HAP-1 (cell line): Measurements from ENCODE around the gene POU5F1.
"Not testable (repeated sequence)": the region's sequence is repeated elsewhere in the genome, so short reads cannot be mapped to it uniquely, and the experiment has no call there.

Experiments
- DNase-seq, 2 experiments: peaks; one replicate each; pipeline ENCODE4 v3.0.0-alpha.2; 2016 to 2020; ENCODE audit warnings: low spot score in 2 of 2
- H3K27me3 ChIP-seq: fragments of 250-450 bp; sonication (Bioruptor Pico); 2 replicates; pipeline ENCODE4 v1.5.1; 2020; ENCODE audit warnings: low read depth, mild to moderate bottlenecking, moderate library complexity
- H3K36me3 ChIP-seq: fragments of 250-450 bp; sonication (Bioruptor Pico); replicated peaks from 2 replicates; pipeline ENCODE4 v1.5.1; 2020; ENCODE audit warnings: mild to moderate bottlenecking
- H3K4me1 ChIP-seq: fragments of 250-450 bp; sonication (Bioruptor Pico); 2 replicates; pipeline ENCODE4 v1.5.1; 2020; ENCODE audit warnings: mild to moderate bottlenecking
- H3K4me3 ChIP-seq: fragments of 250-450 bp; sonication (Bioruptor Pico); 2 replicates; pipeline ENCODE4 v1.5.1; 2020; ENCODE audit warnings: mild to moderate bottlenecking, moderate library complexity
- H3K9me3 ChIP-seq: fragments of 250-450 bp; sonication (Bioruptor Pico); 2 replicates; pipeline ENCODE4 v1.5.1; 2020; ENCODE audit warnings: mild to moderate bottlenecking, moderate library complexity
- in situ Hi-C: fragments of 300-500 bp; cut with MboI; formaldehyde crosslinking; loops from 3 replicates; pipeline ENCODE4 v1.14.3; 2020; ENCODE audit warnings: low sequenced_read_pairs, inconsistent platforms, mixed read lengths

The POU5F1 gene

DNA sequence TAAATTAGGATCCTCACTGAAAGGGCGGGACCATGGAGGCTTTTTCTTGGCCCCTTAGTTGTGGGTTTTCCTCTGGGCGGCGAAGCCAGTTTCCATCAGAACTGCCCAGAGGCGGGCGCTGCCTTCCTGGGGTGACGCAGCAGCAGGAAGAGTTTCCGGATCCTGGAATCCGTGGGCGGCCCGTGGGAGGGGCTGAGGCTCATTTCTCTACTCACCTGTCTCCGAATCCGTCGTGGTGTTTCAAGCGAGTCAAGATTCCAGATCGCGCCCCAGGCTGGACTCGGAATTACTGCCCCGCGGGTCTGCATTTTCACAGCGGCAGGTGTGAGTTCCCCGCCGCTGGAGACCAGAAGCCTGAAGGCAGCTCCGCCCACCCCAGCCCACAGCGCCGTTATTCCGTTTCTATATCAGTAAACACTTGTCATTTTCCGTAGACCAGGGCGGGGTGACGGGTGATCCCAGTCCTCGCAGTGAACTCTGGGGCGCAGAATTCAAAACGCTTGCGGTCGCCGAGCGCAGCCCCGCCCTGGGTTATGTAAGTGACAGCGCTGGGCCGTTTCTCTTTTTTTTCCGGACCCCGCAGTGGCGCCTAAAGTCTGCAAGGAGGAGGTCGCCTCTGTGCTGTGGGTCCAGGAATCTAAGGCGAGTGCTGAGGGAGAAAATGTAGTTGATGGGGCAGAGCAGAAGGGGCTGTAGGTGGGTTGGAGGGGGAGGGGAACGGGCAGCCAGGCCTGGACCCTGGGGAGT is 27.2 kb upstream of the POU5F1 start:
- Histone ChIP-seq H3K27me3 (no peaks in the 10 kb centered on the region), H3K9me3 (no peaks in the 10 kb centered on the region), H3K36me3 (no peaks in the 10 kb centered on the region), H3K4me1 (peaks cover 12% of the 10 kb centered on the region), H3K4me3 (peak overlapping the region; percentile 62)
- in situ Hi-C loops, result loop anchor here (5.0 kb wide), 1 partner anchor 170 kb away; no protein-coding TSS in a partner anchor
- peak; percentile 72 to 92 for DNase-seq

DNA sequence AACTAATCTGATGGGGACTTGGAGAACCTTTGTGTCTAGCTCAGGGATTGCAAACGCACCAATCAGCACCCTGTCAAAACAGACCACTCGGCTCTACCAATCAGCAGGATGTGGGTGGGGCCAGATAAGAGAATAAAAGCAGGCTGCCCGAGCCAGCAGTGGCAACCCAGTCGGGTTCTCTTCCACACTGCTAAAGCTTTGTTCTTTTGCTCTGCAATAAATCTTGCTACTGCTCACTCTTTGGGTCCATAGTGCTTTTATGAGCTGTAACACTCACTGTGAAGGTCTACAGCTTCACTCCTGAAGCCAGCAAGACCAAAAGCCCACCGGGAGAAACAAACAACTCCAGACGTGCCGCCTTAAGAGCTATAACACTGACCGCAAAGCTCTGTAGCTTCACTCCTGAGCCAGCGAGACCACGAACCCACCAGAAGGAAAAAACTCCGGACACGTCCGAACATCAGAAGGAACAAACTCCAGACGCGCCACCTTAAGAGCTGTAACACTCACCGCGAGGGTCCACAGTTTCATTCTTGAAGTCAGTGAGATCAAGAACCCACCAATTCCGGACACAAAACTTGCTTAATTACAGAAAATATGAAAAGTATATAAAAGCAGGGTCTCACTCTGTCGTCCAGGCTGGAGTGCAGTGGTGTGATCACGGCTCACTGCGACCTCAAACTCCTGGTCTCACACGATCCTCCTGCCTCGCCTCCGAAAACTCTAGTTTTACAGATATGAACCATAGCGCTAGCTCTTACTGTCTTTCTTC is 26.0 kb upstream of the POU5F1 start:
- DNase-seq, H3K4me3 ChIP-seq, H3K36me3 ChIP-seq, H3K9me3 ChIP-seq, H3K27me3 ChIP-seq: not testable (repeated sequence)
- H3K4me1 ChIP-seq, result peaks cover 12% of the 10 kb centered on the region
- in situ Hi-C loops, result loop anchor here (5.0 kb wide), 1 partner anchor 171 kb away; no protein-coding TSS in a partner anchor

DNA sequence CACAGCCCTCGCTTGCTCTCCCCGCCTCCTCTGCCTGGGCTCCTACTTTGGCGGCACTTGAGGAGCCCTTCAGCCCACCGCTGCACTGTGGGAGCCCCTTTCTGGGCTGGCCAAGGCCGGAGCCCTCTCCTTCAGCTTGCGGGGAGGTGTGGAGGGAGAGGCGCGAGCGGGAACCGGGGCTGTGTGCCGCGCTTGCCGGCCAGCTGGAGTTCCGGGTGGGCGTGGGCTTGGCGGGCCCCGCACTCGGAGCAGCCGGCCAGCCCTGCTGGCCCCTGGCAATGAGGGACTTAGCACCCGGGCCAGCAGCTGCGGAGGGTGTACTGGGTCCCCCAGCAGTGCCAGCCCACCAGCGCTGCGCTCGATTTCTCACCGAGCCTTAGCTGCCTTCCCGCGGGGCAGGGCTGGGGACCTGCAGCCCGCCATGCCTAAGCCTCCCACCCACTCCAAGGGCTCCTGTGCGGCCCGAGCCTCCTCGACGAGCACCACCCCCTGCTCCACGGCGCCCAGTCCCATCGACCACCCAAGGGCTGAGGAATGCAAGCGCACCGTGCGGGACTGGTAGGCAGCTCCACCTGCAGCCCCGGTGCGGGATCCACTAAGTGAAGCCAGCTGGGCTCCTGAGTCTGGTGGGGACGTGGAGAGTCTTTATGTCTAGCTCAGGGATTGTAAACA is 25.0 kb upstream of the POU5F1 start:
- not testable (repeated sequence) for H3K36me3 ChIP-seq, DNase-seq, H3K27me3 ChIP-seq, H3K9me3 ChIP-seq, H3K4me3 ChIP-seq
- in situ Hi-C loops, result loop anchor here (5.0 kb wide), 1 partner anchor 172 kb away; no protein-coding TSS in a partner anchor
- peaks cover 12% of the 10 kb centered on the region for H3K4me1 ChIP-seq

DNA sequence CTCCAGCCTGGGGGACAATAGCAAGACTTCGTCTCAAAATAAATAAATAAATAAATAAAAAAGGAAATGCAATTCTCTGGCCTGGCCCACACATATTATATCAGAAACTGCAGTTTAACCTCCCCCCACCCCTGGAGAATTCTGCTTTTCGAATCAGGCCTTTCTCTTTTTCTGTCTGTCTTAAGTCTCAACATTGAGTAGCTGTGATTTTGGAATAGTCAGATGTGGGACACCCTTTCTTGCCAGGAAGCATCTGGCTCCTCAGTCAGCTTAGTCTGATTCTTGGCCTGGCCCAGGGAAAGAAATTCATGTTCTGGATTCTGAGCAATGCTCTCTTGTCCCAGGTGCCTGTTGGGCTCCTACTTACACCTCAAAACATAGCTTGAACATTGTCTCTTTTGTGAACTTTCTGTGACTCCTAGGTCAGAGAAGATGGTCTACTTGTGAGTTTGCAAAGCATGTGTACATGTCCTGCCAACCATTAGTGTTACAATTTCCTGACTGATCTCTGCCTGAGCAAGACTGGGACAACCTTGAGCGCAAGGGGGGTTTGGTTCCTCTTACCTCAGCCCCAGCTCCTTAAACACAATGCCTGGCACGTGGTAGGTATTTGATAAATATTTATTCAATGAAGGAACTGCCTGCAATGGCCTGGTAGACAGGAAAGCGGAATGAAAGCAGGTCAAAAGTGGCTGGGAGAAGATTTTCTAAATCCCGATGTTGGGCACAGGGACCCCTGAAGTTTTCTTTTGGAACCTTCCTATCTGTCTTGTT is 23.8 kb upstream of the POU5F1 start:
- DNase-seq, result no peak
- in situ Hi-C loops, result loop anchor here (5.0 kb wide), 1 partner anchor 57 kb away; the partner anchor contains the start of gene PSORS1C2
- Histone ChIP-seq H3K36me3 (no peaks in the 10 kb centered on the region), H3K27me3 (no peaks in the 10 kb centered on the region), H3K9me3 (no peaks in the 10 kb centered on the region), H3K4me1 (peaks cover 12% of the 10 kb centered on the region), H3K4me3 (no peak overlapping the region)

- H3K4me1 ChIP-seq, result peaks cover 10% of the 10 kb centered on the region
- no peaks in the 10 kb centered on the region for H3K9me3 ChIP-seq
- no peak for DNase-seq
- no peak overlapping the region for H3K4me3 ChIP-seq
- H3K36me3 ChIP-seq, result no peaks in the 10 kb centered on the region
- in situ Hi-C loops, result loop anchor here (5.0 kb wide), 1 partner anchor 56 kb away; the partner anchor contains the start of gene PSORS1C2
- no peaks in the 10 kb centered on the region for H3K27me3 ChIP-seq
Measured at GRCh38 chr6:31193206-31193605, 22.7 kb upstream of the POU5F1 start.

GRCh38 chr6:31192431-31193105 is 22.1 kb upstream of the POU5F1 start:
- in situ Hi-C loops, result loop anchor here (5.0 kb wide), 1 partner anchor 55 kb away; the partner anchor contains the start of gene PSORS1C2
- peak; percentile 60 to 79 for DNase-seq
- H3K27me3 ChIP-seq, H3K9me3 ChIP-seq, H3K4me3 ChIP-seq, H3K4me1 ChIP-seq, H3K36me3 ChIP-seq: not testable (repeated sequence)

DNA sequence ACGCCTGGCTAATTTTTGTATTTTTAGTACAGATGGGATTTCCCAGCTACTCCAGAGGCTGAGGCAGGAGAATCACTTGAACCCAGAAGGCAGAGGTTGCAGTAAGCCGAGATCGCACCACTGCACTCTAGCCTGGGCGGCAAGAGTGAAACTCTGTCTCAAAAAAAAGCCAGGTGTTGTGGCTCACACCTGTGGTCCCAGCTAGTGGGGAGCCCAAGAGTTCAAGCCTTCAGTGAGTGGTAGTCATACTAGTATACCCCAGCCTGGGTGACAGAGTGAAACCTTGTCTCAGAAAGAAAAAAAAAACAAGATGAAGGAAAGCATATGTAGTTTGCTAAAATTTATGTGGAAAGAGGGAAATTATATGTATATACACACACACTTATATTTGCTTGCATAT is 20.0 kb upstream of the POU5F1 start:
- no peak for DNase-seq
- Histone ChIP-seq H3K4me1 (peaks cover 10% of the 10 kb centered on the region), H3K9me3 (no peaks in the 10 kb centered on the region), H3K27me3 (no peaks in the 10 kb centered on the region), H3K4me3 (no peak overlapping the region), H3K36me3 (no peaks in the 10 kb centered on the region)
- in situ Hi-C loops, result loop anchor here (5.0 kb wide), 1 partner anchor 53 kb away; the partner anchor contains the start of gene PSORS1C2

DNA sequence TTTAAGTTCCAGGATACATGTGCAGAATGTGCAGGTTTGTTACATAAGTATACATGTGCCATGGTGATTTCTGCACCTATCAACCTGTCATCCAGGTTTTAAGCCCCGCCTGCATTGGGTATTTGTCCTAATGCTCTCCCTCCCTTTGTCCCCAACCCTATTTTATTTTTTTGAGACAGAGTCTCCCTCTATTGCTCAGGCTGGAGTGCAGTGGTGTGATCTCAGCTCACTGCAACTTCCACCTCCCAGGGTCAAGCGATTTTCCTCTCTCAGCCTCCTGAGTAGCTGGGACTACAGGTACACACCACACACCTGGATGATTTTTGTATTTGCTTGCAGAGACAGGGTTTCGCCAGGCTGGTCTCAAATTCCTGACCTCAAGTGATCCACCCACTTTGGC is 18.7 kb upstream of the POU5F1 start:
- H3K9me3 ChIP-seq, H3K4me1 ChIP-seq, H3K27me3 ChIP-seq, H3K4me3 ChIP-seq, in situ Hi-C loops, DNase-seq, H3K36me3 ChIP-seq: not testable (repeated sequence)

DNA sequence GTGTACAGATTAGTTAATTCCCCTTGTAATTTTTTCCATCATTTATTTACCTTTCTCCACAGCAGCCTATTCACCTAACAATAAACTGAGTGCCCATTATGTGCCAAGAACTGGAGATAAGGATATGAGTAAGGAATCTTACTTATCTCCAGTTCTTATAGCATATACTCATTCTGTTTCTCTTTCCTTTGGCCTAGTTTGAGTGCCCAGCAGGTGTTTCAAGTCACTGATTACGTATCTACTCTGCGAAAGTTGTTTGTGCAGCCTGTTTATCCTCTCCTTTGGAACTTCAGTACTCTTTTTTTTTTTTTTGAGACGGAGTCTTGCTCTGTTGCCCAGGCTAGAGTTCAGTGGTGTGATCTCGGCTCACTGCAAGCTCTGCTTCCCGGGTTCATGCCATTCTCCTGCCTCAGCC is 17.3 kb upstream of the POU5F1 start:
- no peak overlapping the region for H3K4me3 ChIP-seq
- no peaks in the 10 kb centered on the region for H3K9me3 ChIP-seq
- H3K27me3 ChIP-seq, result no peaks in the 10 kb centered on the region
- no peaks in the 10 kb centered on the region for H3K36me3 ChIP-seq
- no peaks in the 10 kb centered on the region for H3K4me1 ChIP-seq
- DNase-seq, result no peak
- in situ Hi-C loops, result no loop called here

DNA sequence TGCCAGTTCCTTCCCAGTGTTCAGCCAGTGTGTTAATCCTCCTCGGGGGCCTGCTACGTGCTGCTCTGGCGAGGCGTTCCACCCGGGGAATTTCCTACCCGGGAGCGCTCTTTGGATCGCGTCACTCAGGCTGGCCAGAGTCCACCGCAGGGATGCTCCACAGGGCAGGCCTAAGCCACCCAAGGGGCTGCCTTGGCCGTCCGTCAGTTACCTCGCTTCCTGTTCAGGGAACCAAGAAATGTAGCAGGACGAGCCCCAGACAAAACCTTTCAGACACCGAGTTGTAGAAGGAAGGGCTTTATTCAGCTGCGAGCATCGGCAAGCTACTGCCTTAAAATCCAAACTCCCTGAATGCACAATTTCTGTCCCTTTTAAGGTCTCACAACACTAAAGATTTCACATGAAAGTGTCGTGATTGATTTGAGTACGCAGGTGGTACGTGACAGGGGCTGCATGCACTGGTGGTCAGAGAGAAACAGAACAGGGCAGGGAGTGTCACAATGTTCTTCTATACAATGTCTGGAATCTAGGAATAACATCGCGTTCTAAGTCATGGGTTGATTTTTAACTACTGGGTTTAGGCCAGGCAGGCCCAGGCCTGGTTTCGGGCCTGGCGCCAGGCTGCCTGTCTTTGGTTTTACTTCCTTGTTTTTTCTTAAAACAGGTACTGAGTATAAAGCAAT is 15.7 kb upstream of the POU5F1 start:
- Histone ChIP-seq H3K36me3 (no peaks in the 10 kb centered on the region), H3K9me3 (no peaks in the 10 kb centered on the region), H3K4me1 (no peaks in the 10 kb centered on the region), H3K27me3 (no peaks in the 10 kb centered on the region), H3K4me3 (no peak overlapping the region)
- no peak for DNase-seq
- in situ Hi-C loops, result no loop called here

DNA sequence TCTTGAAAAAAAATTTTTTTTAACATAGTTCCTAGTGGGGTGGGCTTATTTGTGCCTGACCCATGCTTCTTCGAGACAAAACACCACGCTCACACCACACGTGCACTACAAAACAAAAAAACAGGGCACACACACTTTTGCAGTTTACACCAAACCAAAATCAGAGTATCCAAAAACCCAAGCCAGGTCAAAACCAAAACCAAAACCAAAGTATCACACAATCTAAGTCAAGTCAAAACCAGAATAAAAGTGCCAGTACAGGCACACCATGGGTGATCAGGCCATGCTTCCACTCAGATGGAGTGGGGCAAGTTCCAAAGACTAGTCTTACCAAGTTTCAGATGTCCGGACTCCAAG is 15.2 kb upstream of the POU5F1 start:
- H3K36me3 ChIP-seq, H3K27me3 ChIP-seq, H3K9me3 ChIP-seq, H3K4me1 ChIP-seq, H3K4me3 ChIP-seq, DNase-seq, in situ Hi-C loops: not testable (repeated sequence)

- H3K36me3 ChIP-seq, H3K9me3 ChIP-seq, in situ Hi-C loops, H3K4me1 ChIP-seq, H3K4me3 ChIP-seq, H3K27me3 ChIP-seq, DNase-seq: not testable (repeated sequence)
Measured at GRCh38 chr6:31183859-31184258, 13.4 kb upstream of the POU5F1 start.
